GM12878 (cell line): ENCODE results near the gene C1QTNF5. TPM values are rescaled to one million over a fixed set of nuclear protein-coding genes. Genes with fewer than 3 reads are reported as not detected.

ENCODE experiments used
- ATAC-seq: fragments of 200-7000 bp; cut with Tn5 transposase; 3 replicates; pipeline ENCODE4 v1.9.1; 2020; ENCODE audit warnings: mild to moderate bottlenecking, moderate library complexity
- BruUV-seq: library from RNA; stranded (reverse); fragments of 400-500 nt; replicated peaks from 2 replicates; lab custom pipeline; 2021; lab: Mats Ljungman, UMichigan
- CTCF ChIA-PET: fragments of 300-600 bp; sonication (Branson Sonifier 250); formaldehyde crosslinking; extraction: SDS; loops from one replicate; lab custom pipeline; 2021; ENCODE audit warnings: inconsistent platforms; lab: Yijun Ruan, JAX
- POLR2A ChIA-PET: fragments of 350-600 bp; formaldehyde crosslinking; extraction: SDS; loops from one replicate; lab custom pipeline; 2021; ENCODE audit warnings: inconsistent platforms; lab: Charles Lee
- RAD21 ChIA-PET: fragments of 300-600 bp; sonication (Branson Sonifier 250); formaldehyde crosslinking; loops from one replicate; lab custom pipeline; 2023; ENCODE audit warnings: antibody characterized with exemption; ENCODE audit not compliant: unreplicated experiment; lab: Charles Lee
- SMC1A ChIA-PET: fragments of 300-600 bp; sonication (Branson Sonifier 250); formaldehyde crosslinking; loops from one replicate; lab custom pipeline; 2023; ENCODE audit not compliant: unreplicated experiment, uncharacterized antibody; lab: Charles Lee
- DNase-seq: peaks from one replicate; pipeline ENCODE4 v3.0.0-alpha.2; 2011; ENCODE audit warnings: low read depth, low spot score
- FAIRE-seq: peaks from 3 replicates; lab custom pipeline; 2011; peaks lifted over from hg19 to GRCh38; lab: Jason Lieb, UNC
- H2AFZ ChIP-seq: 2 replicates; pipeline ENCODE4 v1.6.0; 2011; ENCODE audit warnings: low read depth, low read length, control low read depth; ENCODE audit not compliant: control insufficient read depth
- H3K27ac ChIP-seq: 2 replicates; pipeline ENCODE4 v1.5.1; 2011; ENCODE audit warnings: control low read depth; ENCODE audit not compliant: control insufficient read depth, insufficient read depth
- H3K27me3 ChIP-seq, 2 experiments: replicated peaks in 1 of 2; 2 replicates each; pipeline versions ENCODE4 v1.6.0 to v1.6.1; 2011; ENCODE audit warnings: low read length in 1 of 2; ENCODE audit not compliant: control insufficient read depth in 2 of 2, insufficient read depth in 2 of 2
- H3K36me3 ChIP-seq, 2 experiments: 2 replicates each; pipeline ENCODE4 v1.5.1; 2011; ENCODE audit warnings: low read length in 1 of 2; ENCODE audit not compliant: control insufficient read depth in 2 of 2, insufficient read depth in 2 of 2
- H3K4me1 ChIP-seq: 2 replicates; pipeline ENCODE4 v1.6.1; 2011; ENCODE audit warnings: mild to moderate bottlenecking, low read length, moderate library complexity, mixed read lengths; ENCODE audit not compliant: control insufficient read depth, insufficient read depth
- H3K4me2 ChIP-seq: 2 replicates; pipeline ENCODE4 v1.6.0; 2011; ENCODE audit warnings: control low read depth; ENCODE audit not compliant: control insufficient read depth, insufficient read depth
- H3K4me3 ChIP-seq: fragments of 200-600 bp; sonication (generic); 2 replicates; pipeline ENCODE4 v1.5.1; 2016
- H3K79me2 ChIP-seq: 2 replicates; pipeline ENCODE4 v1.6.0; 2011; ENCODE audit warnings: low read length; ENCODE audit not compliant: control insufficient read depth, insufficient read depth
- H3K9ac ChIP-seq: 2 replicates; pipeline ENCODE4 v1.8.0; 2011; ENCODE audit warnings: low read length, control low read depth, mixed read lengths; ENCODE audit not compliant: control insufficient read depth, insufficient read depth
- H3K9me3 ChIP-seq: replicated peaks from 3 replicates; pipeline ENCODE4 v1.5.1; 2011; ENCODE audit warnings: mild to moderate bottlenecking, low read length; ENCODE audit not compliant: control insufficient read depth, insufficient read depth
- H4K20me1 ChIP-seq: 2 replicates; pipeline ENCODE4 v1.6.0; 2011; ENCODE audit not compliant: control insufficient read depth, insufficient read depth
- BCL3 ChIP-seq: IDR thresholded peaks from 2 replicates; pipeline ENCODE4 v1.6.1; 2011; ENCODE audit warnings: borderline replicate concordance, low read depth, mild to moderate bottlenecking, moderate library complexity, low read length; ENCODE audit not compliant: insufficient read depth, poor library complexity, severe bottlenecking
- CEBPZ ChIP-seq: fragments of 150-350 bp; IDR thresholded peaks from 2 replicates; pipeline ENCODE4 v1.6.1; 2016; ENCODE audit warnings: low read depth, low read length
- EP300 ChIP-seq, 2 experiments: fragments of 150-350 bp in 1 of 2; IDR thresholded peaks; 2 replicates each; pipeline ENCODE4 v1.6.1; 2011 to 2012; ENCODE audit warnings: low read depth in 2 of 2, low read length in 2 of 2, borderline replicate concordance in 1 of 2, improper control_type of control experiment in 1 of 2, inconsistent platforms in 1 of 2; ENCODE audit not compliant: control insufficient read depth in 1 of 2
- FOS ChIP-seq: IDR thresholded peaks from 3 replicates; pipeline ENCODE4 v1.6.1; 2011; ENCODE audit warnings: borderline replicate concordance; ENCODE audit not compliant: insufficient read length; ENCODE audit errors: extremely low read depth
- MTA2 ChIP-seq: fragments of 450-650 bp; IDR thresholded peaks from 2 replicates; pipeline ENCODE4 v1.6.1; 2016; ENCODE audit warnings: low read depth, mild to moderate bottlenecking, moderate library complexity
- MTA3 ChIP-seq: IDR thresholded peaks from 2 replicates; pipeline ENCODE4 v1.6.1; 2012; ENCODE audit warnings: low read length, inconsistent platforms, borderline replicate concordance
- MXI1 ChIP-seq: fragments of 150-350 bp; IDR thresholded peaks from 2 replicates; pipeline ENCODE4 v1.6.1; 2011; ENCODE audit warnings: low read depth, mild to moderate bottlenecking, inconsistent platforms, low read length, improper control_type of control experiment
- NFXL1 ChIP-seq: fragments of 450-650 bp; IDR thresholded peaks from 2 replicates; pipeline ENCODE4 v1.6.1; 2017; ENCODE audit warnings: antibody characterized with exemption, mild to moderate bottlenecking, borderline replicate concordance
- POLR2AphosphoS5 ChIP-seq: IDR thresholded peaks from 2 replicates; pipeline ENCODE4 v1.6.1; 2011; ENCODE audit warnings: mild to moderate bottlenecking, low read length, inconsistent platforms
- SREBF2 ChIP-seq: IDR thresholded peaks from 2 replicates; pipeline ENCODE4 v1.6.1; 2012; ENCODE audit warnings: mild to moderate bottlenecking, low read length
- TARDBP ChIP-seq: IDR thresholded peaks from 2 replicates; pipeline ENCODE4 v1.6.1; 2016; ENCODE audit warnings: borderline replicate concordance
- ZBTB11 ChIP-seq: fragments of 450-650 bp; formaldehyde crosslinking; IDR thresholded peaks from 2 replicates; pipeline ENCODE4 v1.5.0; 2022; ENCODE audit warnings: mild to moderate bottlenecking, missing genetic modification characterization
- ZZZ3 ChIP-seq: IDR thresholded peaks from 2 replicates; pipeline ENCODE4 v1.6.1; 2011; ENCODE audit warnings: low read depth; ENCODE audit not compliant: control insufficient read depth, insufficient read length
- WGBS: methylation state at CpG from one replicate; pipeline ENCODE4 v1.1.6; 2016; ENCODE audit warnings: low lambda C conversion rate; ENCODE audit not compliant: insufficient replicate concordance, insufficient coverage; ENCODE audit errors: missing lambda C conversion rate; 5-methylcytosine and 5-hydroxymethylcytosine counted together
- in situ Hi-C: fragments of 300-500 bp; cut with MboI; formaldehyde crosslinking; loops from 9 replicates; pipeline ENCODE4 v1.14.3; 2018; ENCODE audit warnings: mixed read lengths
- intact Hi-C: fragments of 100-400 bp; cut with micrococcal nuclease; formaldehyde crosslinking; loops from one replicate; pipeline ENCODE4 v1.14.2; 2022; ENCODE audit not compliant: unreplicated experiment
- polyA plus RNA-seq, 11 experiments: library from polyadenylated mRNA; depleted of rRNA in 4 of 11; unstranded in 6 of 11; stranded (reverse) in 5 of 11; fragments of >200 nt; fragmentation: Nextera tagmentation in 4 of 11; fragmentation: Illumina TruSeq in 1 of 11; extraction: Ambion mirVana in 4 of 11; extraction: Trizol in 1 of 11; gene quantifications; 1 replicate in 1 of 11; 2 replicates in 10 of 11; pipeline versions ENCODE4 v1.2.1 to v1.2.3, GENCODE V29; 2011 to 2016; ENCODE audit warnings: inconsistent platforms in 2 of 11, missing spikeins in 2 of 11, low read depth in 1 of 11
- total RNA-seq, 4 experiments: library from RNA; depleted of rRNA in 3 of 4; stranded (reverse); fragments of >200 nt in 3 of 4; fragmentation: Illumina TruSeq in 1 of 4; extraction: Trizol in 1 of 4; gene quantifications; 2 replicates each; pipeline versions ENCODE4 v1.2.1 to v1.2.3, GENCODE V29; 2013 to 2021

The C1QTNF5 gene
- total and polyA plus RNA-seq, 10 of the 15 experiments (the other 5 are each of a cell fraction or from before 2014, with no cell fraction given), result not detected

GRCh38 chr11:119366690-119367620 lies 26.3 kb upstream of the C1QTNF5 start:
- no peak overlapping the region for H2AFZ ChIP-seq
- H3K4me1 ChIP-seq, result no peaks in the 10 kb centered on the region
- no peaks in the 10 kb centered on the region for H3K36me3 ChIP-seq
- H3K4me2 ChIP-seq, result no peak overlapping the region
- DNase-seq, result no peak
- no TSS peak for BruUV-seq
- in situ Hi-C loops, result no loop called here
- ChIA-PET RAD21 (interaction anchor here (1.3 to 2.0 kb wide), 2 partner anchors 9 to 11 kb away, joined by 6 to 10 read pairs; no protein-coding TSS in a partner anchor), CTCF (interaction anchor here (0.7 to 17.9 kb wide), 4 partner anchors 10 to 28 kb away, joined by 3 to 183 read pairs (median 4); partner anchors contain the start of gene USP2), SMC1A (interaction anchor here (1.5 kb wide), 2 partner anchors 10 to 11 kb away, joined by 3 to 5 read pairs; no protein-coding TSS in a partner anchor), POLR2A (interaction anchor here (1.5 kb wide), 1 partner anchor 9 kb away, joined by 5 read pairs; no protein-coding TSS in a partner anchor)
- no peaks in the 10 kb centered on the region for H3K79me2 ChIP-seq
- H3K9me3 ChIP-seq, result no peaks in the 10 kb centered on the region
- intact Hi-C loops, result no loop called here
- H3K4me3 ChIP-seq, result no peak overlapping the region
- ATAC-seq, result no peak
- H3K27ac ChIP-seq, result no peak overlapping the region
- H4K20me1 ChIP-seq, result no peaks in the 10 kb centered on the region
- H3K9ac ChIP-seq, result no peak overlapping the region
- H3K27me3 ChIP-seq, result peaks cover 4 to 9% of the 10 kb centered on the region in 2 experiments; a peak in 3 of 4 replicates
- peak; percentile 18 for FAIRE-seq
- 17% methylated on average over 11 of the region's 11 CpGs for WGBS
- TF ChIP-seq POLR2AphosphoS5 (no peak), FOS (no peak), NFXL1 (no peak), ZZZ3 (no peak), TARDBP (no peak), CEBPZ (no peak), MXI1 (no peak), MTA3 (no peak), SREBF2 (no peak), EP300 (IDR thresholded peaks at IDR 0.05; ENCODE audit: borderline replicate concordance in 1 of 2, control insufficient read depth in 1 of 2, low read depth in 2 of 2, low read length in 2 of 2) (no peak), MTA2 (no peak), ZBTB11 (CRISPR knock-in tag) (no peak), BCL3 (no peak)
